GM23248 (cell line): ENCODE results near the gene AMH. TPM values are rescaled to one million over a fixed set of nuclear protein-coding genes. Genes with fewer than 3 reads are reported as not detected.

Experiments used
- DNase-seq: peaks from one replicate; pipeline ENCODE4 v3.0.0-alpha.2; 2015
- H2AFZ ChIP-seq: fragments of 200-600 bp; sonication (generic); 2 replicates; pipeline ENCODE4 v1.6.1; 2016; ENCODE audit warnings: antibody characterized with exemption
- H3F3A ChIP-seq: fragments of 200-600 bp; sonication (generic); 2 replicates; pipeline ENCODE4 v1.6.1; 2016; ENCODE audit warnings: mild to moderate bottlenecking, antibody characterized with exemption, mixed run types; ENCODE audit not compliant: insufficient read depth
- H3K27ac ChIP-seq: fragments of 200-600 bp; sonication (generic); 2 replicates; pipeline ENCODE4 v1.5.1; 2016; ENCODE audit warnings: mild to moderate bottlenecking
- H3K27me3 ChIP-seq: fragments of 200-600 bp; sonication (generic); replicated peaks from 2 replicates; pipeline ENCODE4 v1.6.1; 2016; ENCODE audit warnings: mild to moderate bottlenecking; ENCODE audit not compliant: insufficient read depth
- H3K36me3 ChIP-seq: fragments of 200-600 bp; sonication (generic); 2 replicates; pipeline ENCODE4 v1.6.1; 2016; ENCODE audit warnings: low read depth, mild to moderate bottlenecking
- H3K4me1 ChIP-seq: fragments of 200-600 bp; sonication (generic); 2 replicates; pipeline ENCODE4 v1.6.1; 2016; ENCODE audit warnings: mild to moderate bottlenecking; ENCODE audit not compliant: insufficient read depth
- H3K4me2 ChIP-seq: fragments of 200-600 bp; sonication (generic); one replicate; pipeline ENCODE4 v1.6.1; 2016; ENCODE audit warnings: mild to moderate bottlenecking; ENCODE audit not compliant: unreplicated experiment
- H3K4me3 ChIP-seq: fragments of 200-600 bp; sonication (generic); 2 replicates; pipeline ENCODE4 v1.5.1; 2016; ENCODE audit warnings: mild to moderate bottlenecking
- H3K79me2 ChIP-seq: fragments of 200-600 bp; sonication (generic); 2 replicates; pipeline ENCODE4 v1.6.1; 2016; ENCODE audit warnings: mild to moderate bottlenecking; ENCODE audit not compliant: insufficient read depth
- H3K9ac ChIP-seq: fragments of 200-600 bp; sonication (generic); 2 replicates; pipeline ENCODE4 v1.6.1; 2016; ENCODE audit warnings: mild to moderate bottlenecking
- H3K9me2 ChIP-seq: fragments of 200-600 bp; sonication (generic); 2 replicates; pipeline ENCODE4 v1.6.1; 2016; ENCODE audit warnings: mixed run types, mild to moderate bottlenecking, moderate library complexity; ENCODE audit not compliant: insufficient read depth
- H3K9me3 ChIP-seq: fragments of 200-600 bp; sonication (generic); one replicate; pipeline ENCODE4 v1.6.1; 2017; ENCODE audit warnings: low read depth
- H4K20me1 ChIP-seq: fragments of 200-600 bp; sonication (generic); 2 replicates; pipeline ENCODE4 v1.6.0; 2016; ENCODE audit not compliant: insufficient read depth
- EZH2 ChIP-seq: fragments of 200-600 bp; sonication (generic); IDR thresholded peaks from 2 replicates; pipeline ENCODE4 v1.6.1; 2018; ENCODE audit warnings: antibody characterized with exemption, mild to moderate bottlenecking; ENCODE audit not compliant: insufficient read depth, poor library complexity, severe bottlenecking
- EZH2phosphoT487 ChIP-seq: fragments of 200-600 bp; sonication (generic); IDR thresholded peaks from 2 replicates; pipeline ENCODE4 v1.6.1; 2018; ENCODE audit warnings: antibody characterized with exemption, moderate library complexity, mild to moderate bottlenecking, low read depth; ENCODE audit not compliant: insufficient read depth
- WGBS, 2 experiments: methylation state at CpG; one replicate each; pipeline ENCODE4 v1.1.6; 2015 to 2017; ENCODE audit warnings: low lambda C conversion rate in 2 of 2, low coverage in 1 of 2; ENCODE audit errors: missing lambda C conversion rate in 2 of 2; 5-methylcytosine and 5-hydroxymethylcytosine counted together
- in situ Hi-C: fragments of 300-500 bp; cut with MboI; formaldehyde crosslinking; loops from 2 replicates; pipeline ENCODE4 v1.15.0; 2020
- polyA plus RNA-seq: library from polyadenylated mRNA; unstranded; fragments of >200 nt; fragmentation: Nextera tagmentation; extraction: Ambion mirVana; gene quantifications from 2 replicates; pipeline ENCODE4 v1.2.1, GENCODE V29; 2016
- total RNA-seq: library from RNA; depleted of rRNA; stranded (reverse); fragments of >200 nt; shearing (Covaris generic); gene quantifications from 2 replicates; pipeline ENCODE4 v1.2.3, GENCODE V29; 2014

The AMH gene
- total and polyA plus RNA-seq, 2 experiments from 2014 or later = not detected

DNA sequence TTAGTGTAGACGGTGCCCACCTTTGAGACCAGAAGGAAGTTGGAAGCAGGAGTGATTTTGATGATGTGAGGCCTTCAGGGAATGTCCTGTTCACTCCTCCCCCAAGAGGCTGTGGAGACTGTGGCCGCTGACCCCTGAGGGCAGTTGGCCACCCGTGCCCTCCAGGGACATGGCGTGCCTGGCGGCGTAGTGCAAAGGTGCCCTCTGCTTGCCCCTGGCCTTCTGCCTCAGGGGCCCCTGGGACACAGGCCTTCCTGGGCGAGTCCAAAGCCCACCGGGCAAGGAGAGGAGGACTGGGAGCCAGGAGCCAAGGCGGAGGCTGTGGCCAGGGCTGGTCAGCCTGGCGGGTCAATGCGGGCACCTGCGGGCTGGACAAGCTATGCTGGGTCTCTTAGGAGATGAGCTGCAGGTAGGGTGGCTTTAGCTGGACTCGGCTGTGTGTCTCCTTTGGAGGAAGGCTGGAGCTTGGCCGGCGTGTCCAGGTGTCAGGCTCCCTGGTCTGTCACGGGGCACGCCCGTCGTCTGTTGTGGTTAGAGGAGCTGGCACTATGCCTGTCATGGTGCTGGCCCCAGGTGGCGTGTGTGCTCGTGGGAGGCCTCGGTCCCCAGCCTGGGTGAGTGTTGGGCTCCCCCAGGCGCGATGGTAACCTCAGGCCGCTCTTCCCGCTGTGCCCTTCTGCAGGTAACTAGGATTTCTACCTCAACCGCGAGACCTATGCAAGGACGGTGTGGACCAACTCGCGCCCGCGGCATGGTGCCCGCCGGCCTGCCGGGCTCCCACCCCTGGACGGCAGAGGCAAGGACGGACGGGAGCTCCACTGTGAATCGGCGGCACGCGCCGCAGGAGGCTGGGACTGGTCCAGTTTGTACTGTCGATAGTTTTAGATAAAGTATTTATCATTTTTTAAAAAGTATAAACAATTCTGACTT is 19.8 kb upstream of the AMH start:
- Histone ChIP-seq H3K4me3 (no peak overlapping the region), H3K4me2 (no peak overlapping the region), H2AFZ (no peak overlapping the region), H3K79me2 (peaks cover 30% of the 10 kb centered on the region), H3K27ac (no peak overlapping the region), H3K27me3 (no peaks in the 10 kb centered on the region), H3K9me3 (no peaks in the 10 kb centered on the region), H3K9ac (no peak overlapping the region), H3F3A (peaks cover 19% of the 10 kb centered on the region; the same call in 1 of the 2 replicates), H4K20me1 (no peaks in the 10 kb centered on the region), H3K4me1 (no peaks in the 10 kb centered on the region), H3K9me2 (no peaks in the 10 kb centered on the region), H3K36me3 (peaks cover 2% of the 10 kb centered on the region; the same call in 1 of the 2 replicates)
- in situ Hi-C loops = no loop called here
- TF ChIP-seq EZH2 (no peak), EZH2phosphoT487 (no peak)
- 93 to 94% methylated on average over 43 to 45 of the region's 45 CpGs for WGBS, 2 experiments
- DNase-seq = no peak

- H3K36me3 ChIP-seq = no peaks in the 10 kb centered on the region
- H3F3A ChIP-seq = peaks cover 19% of the 10 kb centered on the region; the same call in 1 of the 2 replicates
- H4K20me1 ChIP-seq = no peaks in the 10 kb centered on the region
- no peak for DNase-seq
- no peak overlapping the region for H2AFZ ChIP-seq
- H3K27ac ChIP-seq = no peak overlapping the region
- in situ Hi-C loops = no loop called here
- no peaks in the 10 kb centered on the region for H3K9me3 ChIP-seq
- H3K9ac ChIP-seq = no peak overlapping the region
- no peaks in the 10 kb centered on the region for H3K9me2 ChIP-seq
- no peaks in the 10 kb centered on the region for H3K27me3 ChIP-seq
- H3K4me3 ChIP-seq = no peak overlapping the region
- no peaks in the 10 kb centered on the region for H3K4me1 ChIP-seq
- peaks cover 37% of the 10 kb centered on the region for H3K79me2 ChIP-seq
- TF ChIP-seq EZH2 (no peak), EZH2phosphoT487 (no peak)
- WGBS, 2 experiments = 98 to 99% methylated on average over 43 of the region's 43 CpGs
- H3K4me2 ChIP-seq = no peak overlapping the region
Measured at GRCh38 chr19:2230033-2230531, 19.0 kb upstream of the AMH start.

DNA sequence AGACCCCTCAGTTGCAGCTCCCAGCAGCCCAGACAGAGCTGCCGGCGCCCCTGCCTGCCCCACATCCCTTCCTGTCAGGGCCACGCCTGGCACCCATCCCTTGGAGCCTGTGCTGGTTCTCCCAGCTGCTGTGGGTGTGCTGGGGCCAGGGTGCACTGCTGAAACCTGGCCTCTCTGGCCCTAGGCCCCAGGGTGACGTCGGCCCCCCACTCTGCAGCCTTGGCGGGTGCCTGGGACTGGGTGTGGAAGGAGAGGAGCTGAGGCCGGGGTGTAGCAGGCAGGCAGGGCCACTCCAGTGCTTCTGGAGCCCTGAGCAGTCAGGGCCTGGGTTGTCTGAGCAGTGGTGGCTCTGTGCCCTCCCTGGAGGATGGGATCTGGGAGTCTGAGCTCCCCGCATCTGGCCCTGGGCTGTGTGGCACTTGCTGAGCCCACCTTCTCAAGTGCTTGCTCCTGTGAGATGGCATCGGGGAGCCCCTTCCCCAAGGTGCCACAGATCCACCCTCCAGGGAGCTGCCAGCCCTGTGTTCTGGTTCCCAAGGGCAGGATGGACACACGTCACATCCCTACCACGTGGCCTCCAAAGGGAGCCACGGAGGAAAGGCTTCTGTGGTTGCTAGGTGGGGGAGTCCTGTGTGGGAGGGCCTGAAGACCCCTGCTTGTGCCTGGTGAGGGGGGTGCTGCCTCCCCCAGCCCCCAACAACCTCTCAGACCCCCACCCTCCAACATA is 18.2 kb upstream of the AMH start:
- Histone ChIP-seq H3K36me3 (no peaks in the 10 kb centered on the region), H3K27me3 (no peaks in the 10 kb centered on the region), H3K4me3 (no peak overlapping the region), H3K4me1 (no peaks in the 10 kb centered on the region), H3K4me2 (no peak overlapping the region), H4K20me1 (no peaks in the 10 kb centered on the region), H2AFZ (no peak overlapping the region), H3K9ac (no peak overlapping the region), H3K27ac (no peak overlapping the region), H3K9me3 (no peaks in the 10 kb centered on the region), H3K79me2 (peaks cover 46% of the 10 kb centered on the region), H3K9me2 (no peaks in the 10 kb centered on the region), H3F3A (peaks cover 19% of the 10 kb centered on the region; the same call in 1 of the 2 replicates)
- in situ Hi-C loops = no loop called here
- TF ChIP-seq EZH2phosphoT487 = no peak
- TF ChIP-seq EZH2 = no peak
- 51% methylated on average over 11 to 12 of the region's 12 CpGs for WGBS, 2 experiments
- DNase-seq = no peak

DNA sequence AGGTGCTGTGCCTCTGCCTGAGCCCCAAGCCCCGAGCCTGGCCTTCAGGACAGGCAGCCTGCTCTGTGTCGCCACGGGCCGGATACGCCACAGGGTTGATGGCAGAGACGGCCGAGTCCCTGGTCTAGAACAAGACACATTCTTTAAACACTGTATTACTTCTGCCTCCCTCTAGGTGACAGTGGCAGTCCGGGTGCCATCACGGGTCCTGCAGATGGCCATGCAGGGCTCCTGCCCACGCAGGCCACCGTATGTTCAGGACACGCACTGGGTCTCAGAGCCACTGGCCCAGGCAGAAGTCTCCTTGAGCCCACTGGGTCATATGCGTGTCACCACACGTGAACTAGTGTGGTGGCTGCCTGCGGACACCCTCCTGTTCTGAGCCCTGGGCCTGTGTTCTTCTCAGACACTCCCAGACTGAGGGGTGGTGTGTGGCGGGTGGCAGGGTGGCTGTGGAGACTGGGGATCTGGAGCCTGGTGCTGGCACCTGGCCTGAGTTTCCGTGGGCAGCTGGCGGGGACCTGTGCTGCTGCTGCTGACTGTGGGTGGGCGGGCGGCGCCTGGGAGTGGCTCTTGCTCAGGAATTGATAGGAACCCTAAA is 17.4 kb upstream of the AMH start:
- Histone ChIP-seq H3K79me2 (peaks cover 48% of the 10 kb centered on the region), H3K4me2 (no peak overlapping the region), H3F3A (peaks cover 19% of the 10 kb centered on the region; the same call in 1 of the 2 replicates), H3K4me3 (no peak overlapping the region), H3K9ac (no peak overlapping the region), H3K36me3 (no peaks in the 10 kb centered on the region), H3K9me2 (no peaks in the 10 kb centered on the region), H3K9me3 (no peaks in the 10 kb centered on the region), H3K27me3 (no peaks in the 10 kb centered on the region), H2AFZ (no peak overlapping the region), H3K4me1 (no peaks in the 10 kb centered on the region), H4K20me1 (no peaks in the 10 kb centered on the region), H3K27ac (no peak overlapping the region)
- DNase-seq = peak; percentile 33
- TF ChIP-seq EZH2 = no peak
- no peak for TF ChIP-seq EZH2phosphoT487
- WGBS, 2 experiments = 69 to 70% methylated on average over 21 of the region's 21 CpGs
- in situ Hi-C loops = no loop called here
